Kidney epithelial cell (primary cell): ENCODE measurements around the gene TTLL5. TPM values are rescaled to one million over a fixed set of nuclear protein-coding genes. Genes with fewer than 3 reads are reported as not detected.

Source experiments
- DNase-seq: peaks from one replicate; pipeline ENCODE4 v3.0.0-alpha.2; 2010; ENCODE audit warnings: low read depth
- H3K27me3 ChIP-seq: 2 replicates; pipeline ENCODE4 v1.6.0; 2011; ENCODE audit warnings: low read length; ENCODE audit not compliant: control insufficient read depth, insufficient read depth
- H3K36me3 ChIP-seq: 2 replicates; pipeline ENCODE4 v1.5.1; 2011; ENCODE audit warnings: low read length; ENCODE audit not compliant: control insufficient read depth, insufficient read depth
- H3K4me3 ChIP-seq: 2 replicates; pipeline ENCODE4 v1.5.1; 2011; ENCODE audit warnings: low read depth, mild to moderate bottlenecking, control low read depth, low read length
- total RNA-seq: library from RNA; depleted of rRNA; stranded (reverse); fragments of >200 nt; gene quantifications from 2 replicates; pipeline ENCODE4 v1.2.3, GENCODE V29; 2015
- TF ChIP-seq, protein P1 (sequence below): IDR thresholded peaks from 2 replicates; pipeline ENCODE4 v1.5.1; 2011; ENCODE audit warnings: mild to moderate bottlenecking, moderate library complexity, low read length, control low read depth, inconsistent platforms; ENCODE audit not compliant: insufficient read depth, poor library complexity, severe bottlenecking

The TTLL5 gene
- total RNA-seq, 1 donor from 2014 or later, result 24.7 TPM

DNA sequence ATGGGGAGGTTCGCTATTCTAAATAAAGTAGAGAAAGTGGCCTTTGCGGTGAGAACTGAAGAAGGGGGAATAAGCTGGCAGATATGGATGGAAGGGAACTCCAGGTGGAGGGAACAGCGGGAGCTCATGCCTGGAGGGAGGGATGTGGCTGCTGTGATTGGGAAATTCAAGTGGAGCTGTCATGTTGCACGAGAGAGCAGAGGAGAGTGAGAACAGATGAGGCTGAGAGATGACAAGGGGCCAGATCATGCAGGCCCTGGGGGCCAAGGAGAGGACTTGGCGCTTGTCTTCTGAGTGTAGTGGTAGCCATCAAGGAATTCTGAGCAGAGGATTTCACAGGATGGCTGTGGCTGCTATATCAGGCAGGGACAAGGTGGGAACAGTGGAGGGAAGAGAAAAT lies 285.7 kb downstream of the TTLL5 start:
- H3K4me3 ChIP-seq, result no peak overlapping the region

DNA sequence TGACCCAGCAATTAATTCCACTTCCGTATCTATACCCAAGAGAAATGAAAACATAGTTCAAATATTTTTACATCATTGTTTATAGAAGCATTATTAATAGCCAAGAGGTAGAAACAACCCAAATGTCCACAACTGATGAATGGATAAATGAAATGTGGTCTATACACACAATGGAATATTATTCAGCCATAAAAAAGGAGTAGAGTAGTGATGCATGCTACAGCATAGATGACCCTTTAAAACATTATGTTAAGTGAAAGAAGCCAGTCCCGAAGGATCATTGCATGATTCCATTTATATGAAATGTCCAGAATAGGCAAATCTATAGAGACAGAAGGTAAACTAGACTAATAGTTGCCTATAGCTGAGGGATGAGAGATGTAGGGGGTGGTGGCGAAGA lies 291.4 kb downstream of the TTLL5 start:
- Histone ChIP-seq H3K36me3 (no peaks in the 10 kb centered on the region), H3K4me3 (no peak overlapping the region), H3K27me3 (no peaks in the 10 kb centered on the region)
- TF ChIP-seq, protein P1, sequence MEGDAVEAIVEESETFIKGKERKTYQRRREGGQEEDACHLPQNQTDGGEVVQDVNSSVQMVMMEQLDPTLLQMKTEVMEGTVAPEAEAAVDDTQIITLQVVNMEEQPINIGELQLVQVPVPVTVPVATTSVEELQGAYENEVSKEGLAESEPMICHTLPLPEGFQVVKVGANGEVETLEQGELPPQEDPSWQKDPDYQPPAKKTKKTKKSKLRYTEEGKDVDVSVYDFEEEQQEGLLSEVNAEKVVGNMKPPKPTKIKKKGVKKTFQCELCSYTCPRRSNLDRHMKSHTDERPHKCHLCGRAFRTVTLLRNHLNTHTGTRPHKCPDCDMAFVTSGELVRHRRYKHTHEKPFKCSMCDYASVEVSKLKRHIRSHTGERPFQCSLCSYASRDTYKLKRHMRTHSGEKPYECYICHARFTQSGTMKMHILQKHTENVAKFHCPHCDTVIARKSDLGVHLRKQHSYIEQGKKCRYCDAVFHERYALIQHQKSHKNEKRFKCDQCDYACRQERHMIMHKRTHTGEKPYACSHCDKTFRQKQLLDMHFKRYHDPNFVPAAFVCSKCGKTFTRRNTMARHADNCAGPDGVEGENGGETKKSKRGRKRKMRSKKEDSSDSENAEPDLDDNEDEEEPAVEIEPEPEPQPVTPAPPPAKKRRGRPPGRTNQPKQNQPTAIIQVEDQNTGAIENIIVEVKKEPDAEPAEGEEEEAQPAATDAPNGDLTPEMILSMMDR, result no peak
- no peak for DNase-seq

More for the DNA sequence above, 285.7 kb downstream of the TTLL5 start:
- no peak for DNase-seq
- TF ChIP-seq, protein P1, result no peak
- Histone ChIP-seq H3K36me3 (no peaks in the 10 kb centered on the region), H3K27me3 (no peaks in the 10 kb centered on the region)

DNA sequence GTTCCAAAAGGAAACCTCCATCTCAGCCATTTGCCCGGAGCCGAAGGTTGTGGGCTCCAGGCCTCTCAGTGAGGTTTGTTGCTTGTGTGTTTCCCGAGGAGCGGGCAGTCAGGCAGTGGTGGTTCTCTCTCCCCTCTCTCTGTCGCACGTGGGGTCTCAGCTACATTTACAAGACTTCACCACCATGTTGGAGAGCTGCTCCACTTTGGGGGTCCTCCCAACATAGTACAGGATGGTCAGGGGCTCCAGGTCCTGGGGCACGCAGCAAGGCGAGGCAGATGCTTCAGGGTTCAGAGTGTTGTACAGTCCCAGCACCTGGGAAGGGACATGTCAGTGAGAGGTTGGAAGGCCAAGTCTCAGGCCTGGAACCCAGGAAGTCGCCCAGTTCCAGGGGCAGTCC lies 298.0 kb downstream of the TTLL5 start:
- TF ChIP-seq, protein P1, result no peak
- DNase-seq, result no peak
- H3K27me3 ChIP-seq, result no peaks in the 10 kb centered on the region

DNA sequence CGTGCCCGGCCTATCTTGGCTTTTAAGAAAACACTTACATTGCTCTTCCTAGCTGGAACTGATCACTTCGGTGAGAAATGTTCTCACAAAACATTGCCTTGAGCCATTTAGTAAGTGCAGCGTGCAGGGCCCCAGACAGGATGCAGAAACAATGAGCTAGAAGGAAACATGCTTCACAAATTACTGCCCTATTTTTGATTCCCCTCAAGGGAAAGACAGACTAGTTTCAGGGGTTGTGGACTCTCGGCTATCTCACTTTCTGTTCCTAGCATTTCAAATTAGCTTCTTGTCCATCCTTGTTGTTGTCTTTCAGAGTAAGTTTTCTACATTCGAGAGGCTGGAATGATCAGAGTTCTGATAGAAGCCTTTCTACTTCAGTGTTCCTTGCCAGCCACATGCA lies 299.2 kb downstream of the TTLL5 start:
- TF ChIP-seq, protein P1, result no peak
- Histone ChIP-seq H3K36me3 (no peaks in the 10 kb centered on the region), H3K27me3 (no peaks in the 10 kb centered on the region), H3K4me3 (no peak overlapping the region)
- no peak for DNase-seq

More for the DNA sequence above, 298.0 kb downstream of the TTLL5 start:
- no peak overlapping the region for H3K4me3 ChIP-seq
- no peaks in the 10 kb centered on the region for H3K36me3 ChIP-seq

DNA sequence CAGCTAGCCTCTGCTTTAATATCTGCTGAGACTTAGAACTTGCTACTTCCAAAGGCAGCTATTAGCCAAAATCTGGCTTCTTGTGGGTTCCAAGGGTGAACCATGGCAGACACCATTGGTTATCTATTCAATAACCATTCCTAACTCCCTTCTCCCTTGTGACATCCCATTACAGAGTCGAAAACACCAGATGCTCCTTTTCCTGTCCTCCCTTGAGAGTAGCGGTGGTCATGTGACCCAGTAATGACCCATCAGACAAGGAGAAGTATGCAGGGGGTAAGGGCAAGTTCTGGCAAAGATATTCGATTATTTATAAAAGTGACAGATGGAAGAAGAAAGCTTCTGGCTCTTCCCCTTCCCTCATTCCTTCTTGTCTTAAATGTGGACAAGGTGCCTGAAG lies 300.6 kb downstream of the TTLL5 start:
- no peaks in the 10 kb centered on the region for H3K36me3 ChIP-seq
- H3K4me3 ChIP-seq, result no peak overlapping the region
- DNase-seq, result no peak
- TF ChIP-seq, protein P1, result no peak
- no peaks in the 10 kb centered on the region for H3K27me3 ChIP-seq

DNA sequence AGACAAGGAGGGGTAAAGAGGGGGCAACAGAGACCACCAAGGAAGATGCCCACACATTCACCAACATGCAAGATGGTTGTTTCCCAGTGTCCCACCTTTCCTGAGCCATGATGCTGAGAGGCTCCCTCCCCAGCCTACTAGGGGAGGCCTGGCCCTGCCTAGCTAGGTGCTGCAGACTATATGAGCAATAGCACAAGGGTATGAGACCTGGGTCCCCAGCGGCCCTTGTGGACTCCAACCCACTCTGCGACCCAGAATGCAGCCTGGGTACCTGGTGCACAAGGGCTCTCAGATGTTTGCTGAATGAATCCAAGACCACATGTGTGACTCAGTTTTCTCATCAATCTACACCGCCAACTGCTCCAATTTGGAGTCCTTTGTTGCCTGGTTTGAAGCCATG lies 306.8 kb downstream of the TTLL5 start:
- TF ChIP-seq, protein P1, result no peak
- no peaks in the 10 kb centered on the region for H3K27me3 ChIP-seq
- H3K4me3 ChIP-seq, result no peak overlapping the region
- no peaks in the 10 kb centered on the region for H3K36me3 ChIP-seq
- DNase-seq, result no peak
